Fibroblast of upper back skin (primary cell): ENCODE measurements around the gene LRP1B.

Source experiments
- DNase-seq: peaks from one replicate; pipeline ENCODE4 v3.0.0-alpha.2; 2013

LRP1B gene

DNA sequence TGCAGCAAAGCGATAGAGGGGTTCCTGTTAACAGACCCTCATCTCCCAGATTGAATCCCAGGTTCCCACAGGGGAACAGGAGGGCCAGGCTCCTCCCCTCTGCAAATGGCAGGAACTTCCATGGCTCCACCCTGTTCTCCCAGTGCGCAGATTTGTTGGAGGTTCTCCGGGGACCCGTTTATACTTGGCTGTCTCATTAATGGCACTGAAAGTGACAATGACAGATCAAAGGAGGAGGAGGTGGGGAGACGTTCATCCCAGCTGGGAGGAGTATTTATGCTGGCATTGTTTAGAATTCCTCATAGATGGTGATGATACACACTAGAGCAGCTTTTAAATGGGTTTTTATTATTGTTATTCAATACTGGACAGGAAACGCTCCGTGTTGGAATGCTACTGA is 186.9 kb downstream of the LRP1B start:
- DNase-seq: no peak

DNA sequence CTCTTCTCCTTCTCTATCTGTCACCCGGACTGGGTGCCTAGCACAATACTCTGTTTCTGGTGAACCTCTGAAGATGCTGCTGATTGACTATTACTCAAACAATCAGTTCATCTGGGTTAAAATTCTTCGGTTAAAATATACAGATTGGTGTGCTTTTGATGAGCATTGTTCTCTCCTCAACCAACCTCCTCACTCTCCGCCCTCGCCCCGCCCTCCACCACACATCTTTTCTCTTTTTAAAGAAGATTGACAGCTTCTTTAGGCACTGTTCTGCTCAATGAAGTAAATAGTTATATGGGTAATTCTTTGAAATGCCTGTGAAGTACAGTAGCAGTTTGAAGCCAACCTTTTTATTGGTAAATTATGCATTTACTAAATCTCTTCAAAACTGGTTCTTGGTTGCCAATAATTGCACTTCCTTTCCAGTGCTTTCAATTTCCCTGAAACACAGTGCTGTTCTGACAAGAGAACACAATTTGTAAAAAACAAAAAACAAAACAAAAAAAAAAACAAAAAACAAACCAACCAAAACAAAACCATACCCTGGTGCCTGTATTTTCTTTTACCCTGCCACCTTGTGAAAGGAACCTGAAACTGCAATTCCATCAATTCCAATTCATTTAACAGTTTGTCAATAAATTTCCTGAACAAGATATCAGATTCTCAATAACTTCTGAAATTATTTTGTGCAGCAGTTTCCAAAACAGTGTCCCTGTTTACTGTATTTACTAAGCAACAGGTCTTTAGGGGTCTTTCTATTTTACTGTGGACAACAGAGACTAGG is 188.6 kb downstream of the LRP1B start:
- no peak for DNase-seq

DNA sequence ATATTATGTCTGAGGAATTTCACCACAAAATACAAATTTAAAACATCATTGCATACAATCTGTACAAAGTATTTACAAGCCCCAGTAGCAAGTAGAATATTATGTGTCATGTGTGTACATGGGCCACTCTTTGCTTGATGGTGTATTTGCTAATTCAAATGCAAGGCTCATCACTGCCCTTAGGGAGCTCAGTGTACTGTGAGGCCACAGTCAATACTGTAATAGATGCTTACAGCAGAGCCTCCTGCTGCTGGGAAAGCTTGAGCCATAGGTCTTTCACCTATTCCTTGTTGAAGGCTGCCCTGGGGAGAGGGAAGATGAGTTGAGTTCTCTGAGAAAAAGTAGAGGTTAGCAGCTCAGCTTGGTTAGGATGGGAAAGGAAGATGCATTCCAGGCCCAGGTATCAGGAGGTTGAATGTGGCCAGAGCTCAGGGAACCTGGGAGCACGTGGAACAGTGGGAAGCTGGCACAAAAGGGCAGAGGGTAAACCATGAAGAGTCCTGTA is 189.6 kb downstream of the LRP1B start:
- DNase-seq: no peak

DNA sequence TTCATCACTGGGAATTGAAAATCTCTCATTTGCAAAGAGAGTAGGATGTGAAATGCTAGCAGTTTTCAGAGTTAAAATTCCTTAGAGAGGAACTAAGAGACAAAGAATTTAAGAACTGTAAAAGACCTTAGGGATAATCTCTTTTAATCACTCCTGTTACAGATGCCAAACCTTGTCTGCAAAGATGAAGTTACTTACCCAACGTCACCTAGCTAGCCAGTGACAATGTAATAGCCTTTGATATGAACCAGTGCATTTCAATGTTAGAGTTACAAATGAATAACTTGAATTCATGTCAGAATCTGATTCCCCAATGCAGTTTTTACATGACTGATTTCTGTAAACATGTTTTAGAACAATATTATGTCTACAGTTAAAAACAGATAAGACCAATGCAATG is 190.1 kb downstream of the LRP1B start:
- DNase-seq: no peak

DNA sequence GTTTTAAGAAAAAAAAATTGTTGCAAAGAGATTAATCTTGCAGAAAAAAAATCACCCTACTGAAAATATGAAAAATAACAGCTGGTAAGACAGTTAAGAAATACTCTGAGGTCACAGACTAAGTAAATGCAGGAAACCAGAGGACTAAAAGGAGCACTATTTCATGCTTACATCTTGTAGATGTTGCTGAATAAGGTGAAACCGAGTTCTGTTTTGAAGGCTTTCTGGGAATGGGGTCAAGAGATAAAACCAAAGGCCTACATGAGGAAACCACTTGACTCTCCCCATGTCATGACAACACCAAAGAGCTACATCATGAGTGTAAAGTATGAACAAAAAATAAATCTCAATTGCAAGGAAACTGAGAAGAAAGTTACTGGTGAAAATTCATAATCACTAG is 197.6 kb downstream of the LRP1B start:
- DNase-seq: no peak

DNA sequence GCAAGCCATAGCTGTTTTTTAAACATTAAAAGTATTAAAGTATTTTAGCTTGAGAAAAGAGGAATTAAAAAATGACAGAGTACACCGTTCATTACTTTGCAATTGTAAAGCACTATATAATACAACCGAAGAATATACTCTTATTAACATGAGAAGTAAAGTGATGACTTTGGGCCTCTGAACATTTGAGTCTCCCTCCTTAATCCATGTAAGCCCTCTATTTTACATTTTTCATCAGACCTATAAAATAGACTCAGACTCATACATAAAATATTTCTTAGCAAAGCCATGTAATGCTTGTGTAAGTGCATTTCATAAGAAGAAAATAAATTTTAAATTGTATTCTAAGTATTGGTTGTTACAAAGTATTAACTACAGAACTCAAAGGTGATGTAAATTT is 198.6 kb downstream of the LRP1B start:
- DNase-seq: no peak

DNA sequence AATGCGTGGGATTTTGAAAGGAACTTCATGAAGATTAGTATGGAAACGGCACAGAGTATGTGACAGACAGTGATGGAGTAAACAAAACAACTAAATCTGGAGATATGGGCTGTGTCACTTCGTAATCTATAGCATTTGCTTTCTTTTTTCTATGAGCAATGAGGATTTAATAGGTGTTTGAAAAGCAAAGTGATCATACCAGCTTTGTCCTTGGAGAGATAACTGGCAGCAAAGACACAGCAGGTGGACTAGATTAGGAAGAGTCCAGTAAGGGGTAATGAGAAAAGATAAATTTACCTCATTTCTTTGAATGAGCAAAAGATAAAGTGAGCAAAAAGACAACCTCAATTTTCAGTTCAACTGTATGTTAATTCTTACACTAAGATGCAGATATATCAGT is 199.0 kb downstream of the LRP1B start:
- no peak for DNase-seq

DNA sequence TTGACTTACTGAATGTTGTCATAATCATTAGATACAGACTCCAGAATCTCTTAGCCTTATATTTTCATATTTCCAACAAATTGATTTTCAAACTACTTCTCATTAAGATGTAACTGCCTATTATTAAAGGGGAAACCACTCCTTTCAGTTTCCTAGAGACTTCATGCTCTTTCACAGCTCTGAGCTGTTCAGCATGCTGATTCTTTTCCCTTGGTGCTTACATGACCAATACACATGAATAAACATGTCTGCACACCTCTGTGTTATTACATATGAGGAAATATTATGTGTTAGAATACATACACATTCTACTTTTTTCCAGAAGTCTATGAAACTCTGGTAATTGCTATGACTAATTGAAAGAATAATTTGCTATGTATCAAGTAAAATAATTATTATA is 200.0 kb downstream of the LRP1B start:
- DNase-seq: no peak

DNA sequence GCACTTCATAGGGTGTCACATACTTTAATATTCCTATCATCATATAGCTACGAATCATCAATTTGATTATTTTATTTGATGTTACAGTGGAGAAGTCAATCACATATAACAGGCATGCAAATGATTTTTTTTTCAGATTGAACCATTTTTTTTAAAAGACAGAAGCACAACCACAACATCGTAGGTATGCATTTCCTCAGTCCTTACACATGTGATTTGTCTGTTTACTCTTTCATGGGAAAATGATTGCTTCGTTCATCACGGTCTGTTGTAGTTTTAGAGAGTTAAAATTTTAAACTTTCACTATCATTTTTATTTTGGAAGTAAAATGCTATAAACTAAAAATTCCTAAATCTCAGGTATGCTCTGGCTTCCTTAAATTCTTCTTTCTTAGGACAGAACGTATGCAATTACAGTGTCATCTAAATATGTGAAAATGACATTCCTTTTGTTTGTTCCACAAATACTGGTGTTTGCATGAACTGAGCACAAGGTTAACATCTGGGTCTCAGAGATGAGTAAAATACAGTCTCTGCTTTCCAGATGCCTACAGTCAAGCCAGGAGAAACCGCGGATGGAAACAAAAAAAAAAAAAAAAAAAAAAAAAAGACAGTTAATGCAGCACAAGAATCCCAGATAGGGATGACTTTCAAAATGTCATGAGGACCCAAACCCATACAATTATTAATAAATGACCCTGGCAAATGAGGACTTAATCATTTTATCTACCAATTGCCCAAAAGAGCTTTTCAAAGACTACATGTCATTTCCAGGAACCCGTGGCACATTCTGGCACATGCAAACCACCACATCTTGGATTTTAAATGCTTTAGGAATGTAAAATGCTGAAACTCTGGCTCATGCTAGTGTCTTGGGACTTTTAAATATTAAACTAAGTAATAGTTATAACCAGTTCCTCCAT is 201.2 kb downstream of the LRP1B start:
- DNase-seq: peak; percentile 37

DNA sequence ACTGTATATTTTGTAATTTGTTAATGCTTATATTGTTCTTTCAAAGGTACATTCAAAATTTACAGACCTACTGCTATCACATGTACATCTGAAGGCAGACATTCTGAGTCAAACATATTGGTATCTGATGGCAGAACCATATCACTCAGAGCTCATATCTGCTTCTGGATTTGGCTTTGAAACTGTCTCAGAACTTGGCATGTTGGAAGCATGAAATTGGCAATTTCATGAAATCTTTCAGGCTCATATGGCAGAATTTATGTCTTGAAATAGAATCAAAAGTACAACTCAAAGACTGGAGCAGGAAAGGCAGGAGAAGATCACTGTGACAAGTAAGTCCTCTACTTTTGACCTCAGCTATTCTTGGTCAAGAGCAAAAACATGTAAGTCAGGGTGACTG is 202.3 kb downstream of the LRP1B start:
- DNase-seq: no peak

DNA sequence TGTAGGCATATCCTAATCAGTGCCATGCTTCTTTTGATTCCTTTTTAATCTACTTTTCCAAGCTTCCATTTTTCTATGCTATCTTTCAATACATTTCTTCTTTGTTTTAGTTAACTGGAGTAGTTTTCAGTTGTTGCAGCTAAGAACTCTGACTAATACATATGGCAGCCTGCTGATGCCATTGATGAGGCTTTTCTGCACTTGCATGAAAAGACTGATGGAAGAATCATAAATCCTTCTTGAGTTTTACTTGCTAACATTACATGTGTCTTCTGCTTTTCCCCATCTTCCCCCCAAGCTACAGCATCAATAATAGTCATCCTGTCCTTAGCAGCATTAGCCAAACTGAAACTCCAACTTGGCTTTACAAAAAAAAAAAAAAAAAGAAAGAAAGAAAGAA is 203.3 kb downstream of the LRP1B start:
- peak; percentile 59 for DNase-seq

DNA sequence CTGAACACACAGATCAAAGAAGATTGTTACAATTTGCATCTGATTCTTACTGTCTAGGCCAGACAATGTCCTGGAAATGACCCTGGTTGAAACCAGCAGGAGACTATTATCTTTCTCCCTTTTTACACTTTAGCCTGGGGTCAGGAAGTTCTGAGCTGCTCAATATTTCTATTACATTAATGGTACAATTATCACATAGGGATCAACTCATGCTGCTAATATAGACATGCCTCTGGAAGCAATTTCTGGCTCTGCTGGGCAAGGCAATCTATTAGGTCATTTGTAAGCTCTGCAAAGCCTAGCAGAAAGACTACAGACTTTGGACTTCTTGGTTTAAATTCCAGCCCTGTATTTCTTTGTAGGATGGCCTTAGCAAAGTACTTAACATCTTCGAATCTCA is 205.3 kb downstream of the LRP1B start:
- DNase-seq: no peak

DNA sequence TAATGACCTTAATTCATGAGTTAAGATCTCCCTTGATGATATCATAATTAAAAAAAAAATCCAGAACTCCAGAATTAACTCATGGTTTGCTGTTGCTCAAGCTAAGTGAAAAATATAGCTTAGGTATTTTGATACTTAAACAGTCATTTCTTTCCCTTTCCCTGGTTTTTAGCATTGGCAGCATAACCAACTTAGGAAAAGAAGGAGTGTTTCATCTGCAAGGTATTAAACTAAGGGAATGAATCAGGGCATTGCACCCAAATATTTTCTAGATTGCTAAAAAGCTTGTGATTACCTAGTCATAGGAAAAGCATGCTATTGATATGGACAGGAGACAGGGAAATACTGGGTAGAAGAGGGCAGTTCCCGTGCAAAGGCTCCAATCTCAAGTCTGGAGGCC is 207.2 kb downstream of the LRP1B start:
- peak; percentile 73 for DNase-seq

DNA sequence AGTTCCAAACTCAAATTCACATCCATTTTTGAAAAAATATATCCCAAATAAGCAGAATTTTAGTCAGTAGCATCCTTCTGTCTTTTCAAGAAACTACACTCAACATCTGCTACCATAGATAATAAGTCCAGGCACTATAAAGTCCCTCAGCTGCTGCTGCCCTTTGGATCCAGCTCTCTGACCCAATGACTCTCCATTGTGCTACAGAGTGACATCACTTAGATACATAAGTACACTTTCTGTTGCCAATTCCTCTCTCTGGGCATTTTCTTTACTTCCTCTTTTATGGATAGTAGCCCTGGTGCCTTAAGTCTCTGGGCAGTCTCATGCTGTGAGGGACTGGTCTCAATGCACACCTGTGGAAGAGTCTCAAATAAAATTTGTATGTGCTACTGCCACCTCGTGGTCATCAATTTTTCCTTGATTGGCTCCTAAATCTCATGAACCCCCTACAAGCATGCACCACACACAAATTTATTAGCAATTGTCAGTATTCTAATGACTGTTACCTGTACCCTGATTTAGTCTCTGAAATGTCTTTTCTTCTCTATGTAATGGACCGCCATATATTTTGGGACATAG is 219.2 kb downstream of the LRP1B start:
- peak; percentile 19 for DNase-seq

DNA sequence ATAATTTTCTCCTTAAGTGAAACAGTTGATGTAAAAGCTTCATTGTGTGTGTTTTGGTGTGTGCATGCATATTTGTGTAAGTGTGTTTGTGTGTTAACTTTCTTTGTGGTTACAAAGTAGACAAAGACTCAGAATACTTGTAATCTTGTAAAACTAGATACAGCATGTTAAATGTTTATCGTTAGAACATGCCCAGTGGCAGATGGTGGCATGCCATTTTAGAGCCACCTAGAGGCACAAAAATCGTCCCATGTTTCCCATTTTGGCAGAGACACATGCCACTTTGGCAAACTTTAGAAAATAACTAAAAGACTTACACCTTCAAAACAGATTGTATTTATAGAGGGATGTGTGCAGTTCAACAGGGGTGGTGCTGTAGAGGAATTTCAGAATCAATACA is 224.1 kb downstream of the LRP1B start:
- no peak for DNase-seq

DNA sequence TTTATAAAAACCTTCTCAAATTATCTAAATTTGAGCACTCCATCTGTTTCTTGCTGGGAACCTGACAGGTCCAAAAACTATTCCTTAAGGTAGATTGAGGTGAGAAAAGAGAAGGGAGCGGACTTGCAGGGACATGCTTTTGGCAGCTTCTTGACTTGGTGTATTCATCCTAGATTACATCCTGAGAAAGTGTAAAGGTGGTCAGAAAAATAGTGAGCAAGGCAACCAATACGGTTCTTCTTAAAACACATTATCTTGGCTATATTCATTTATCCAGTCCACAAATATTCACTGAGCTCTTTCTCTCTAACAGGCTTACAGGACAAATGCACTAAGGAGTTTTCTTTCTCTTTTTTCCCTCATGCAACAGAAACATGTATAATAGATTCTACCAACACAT is 230.0 kb downstream of the LRP1B start:
- DNase-seq: no peak

DNA sequence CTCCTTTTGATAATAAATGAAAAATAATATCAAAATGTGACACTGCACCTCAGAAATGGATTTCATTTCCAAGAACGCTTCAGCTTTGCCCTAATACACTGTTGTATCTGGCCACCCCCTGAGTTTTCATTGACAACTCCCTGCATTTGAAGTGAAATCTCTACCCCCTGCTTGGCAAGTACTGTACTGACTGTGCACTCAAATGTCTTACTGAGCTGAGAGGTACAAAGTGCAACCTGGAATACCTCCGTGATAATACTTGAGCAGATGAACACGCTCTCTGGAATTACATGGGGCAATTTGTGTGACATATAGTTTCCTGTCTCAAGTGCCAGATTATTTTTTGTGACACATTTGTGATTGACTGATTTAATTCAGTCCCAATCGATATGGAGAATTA is 231.1 kb downstream of the LRP1B start:
- no peak for DNase-seq

DNA sequence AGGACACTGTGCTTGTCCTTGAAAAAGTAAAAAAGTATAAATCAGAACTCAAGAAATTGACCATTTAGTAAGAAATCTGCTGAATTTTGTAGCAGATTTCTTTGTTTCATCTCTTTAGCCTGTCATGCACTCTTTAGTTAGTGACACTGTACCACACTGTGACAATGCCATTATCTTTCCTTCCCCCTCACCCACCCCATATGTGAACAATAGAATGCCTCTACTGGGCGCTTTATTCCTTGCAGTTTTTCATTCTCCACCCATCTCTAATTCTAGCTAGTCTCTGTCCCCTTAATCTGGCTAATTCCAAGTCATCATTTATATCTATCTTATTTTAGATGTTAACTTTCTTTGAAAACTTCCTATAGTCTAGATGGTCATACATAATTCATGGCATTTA is 241.0 kb downstream of the LRP1B start:
- DNase-seq: no peak

DNA sequence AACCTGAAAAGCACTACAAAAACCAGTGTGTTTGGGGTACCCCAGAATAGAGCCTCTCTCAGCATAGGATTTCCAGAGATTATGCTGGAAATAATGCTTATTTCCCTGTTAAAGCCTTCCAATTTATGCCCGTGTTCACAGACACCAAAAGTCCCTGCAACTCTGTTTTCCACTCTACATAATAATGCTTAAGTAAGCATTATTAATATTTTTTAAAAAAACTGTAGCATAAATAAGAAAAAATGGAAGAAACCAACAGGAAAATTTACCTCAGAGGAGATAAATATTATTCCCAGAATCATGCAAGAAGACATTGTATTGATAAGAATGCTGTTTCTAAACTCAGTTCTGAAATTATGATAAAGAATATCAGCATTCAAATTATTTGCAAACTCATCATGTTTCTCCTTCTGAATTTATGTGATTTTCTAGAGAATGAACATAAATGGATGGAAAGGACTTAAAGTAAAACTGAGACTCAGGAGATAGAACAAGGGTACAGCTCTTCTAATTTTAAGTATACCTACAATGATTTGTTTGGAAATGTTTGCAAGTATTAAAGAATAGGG is 241.7 kb downstream of the LRP1B start:
- no peak for DNase-seq

DNA sequence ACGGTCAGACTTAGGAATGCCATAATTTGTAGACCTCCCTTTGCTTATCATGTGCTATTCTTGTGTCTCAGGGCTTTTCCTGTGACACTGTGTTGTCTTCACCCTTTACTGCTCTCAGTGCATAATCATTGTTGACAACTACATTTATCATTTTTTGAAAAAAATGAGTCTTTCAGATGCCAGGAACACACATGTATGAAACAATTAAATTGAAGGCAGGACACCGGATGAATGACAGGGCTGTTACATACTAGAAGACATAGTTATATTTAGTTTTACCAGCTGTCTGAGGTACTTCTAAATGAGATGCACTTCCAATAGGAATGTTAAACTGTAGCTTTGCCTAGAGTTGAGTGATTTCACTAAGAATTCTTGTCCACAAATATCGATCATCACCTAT is 243.5 kb downstream of the LRP1B start:
- no peak for DNase-seq

DNA sequence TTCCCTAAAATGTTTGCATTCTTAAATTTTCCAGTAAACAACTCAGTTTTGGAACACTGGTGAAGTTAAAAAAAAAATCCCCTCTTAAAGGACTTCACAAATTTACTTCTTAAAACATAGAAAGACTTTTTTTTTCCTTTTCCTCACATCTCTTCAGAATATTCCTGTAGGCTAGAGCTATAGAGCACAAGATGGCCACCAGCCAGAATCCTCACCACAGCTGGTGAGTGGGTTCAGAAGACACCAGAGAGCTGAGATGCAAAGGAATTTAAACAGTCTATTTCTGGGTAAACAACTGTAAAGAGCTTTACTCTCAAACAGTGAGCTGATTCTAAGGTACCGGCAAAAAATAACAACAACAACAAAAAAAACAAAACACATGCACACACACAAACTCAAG is 252.8 kb downstream of the LRP1B start:
- DNase-seq: peak; percentile 1

DNA sequence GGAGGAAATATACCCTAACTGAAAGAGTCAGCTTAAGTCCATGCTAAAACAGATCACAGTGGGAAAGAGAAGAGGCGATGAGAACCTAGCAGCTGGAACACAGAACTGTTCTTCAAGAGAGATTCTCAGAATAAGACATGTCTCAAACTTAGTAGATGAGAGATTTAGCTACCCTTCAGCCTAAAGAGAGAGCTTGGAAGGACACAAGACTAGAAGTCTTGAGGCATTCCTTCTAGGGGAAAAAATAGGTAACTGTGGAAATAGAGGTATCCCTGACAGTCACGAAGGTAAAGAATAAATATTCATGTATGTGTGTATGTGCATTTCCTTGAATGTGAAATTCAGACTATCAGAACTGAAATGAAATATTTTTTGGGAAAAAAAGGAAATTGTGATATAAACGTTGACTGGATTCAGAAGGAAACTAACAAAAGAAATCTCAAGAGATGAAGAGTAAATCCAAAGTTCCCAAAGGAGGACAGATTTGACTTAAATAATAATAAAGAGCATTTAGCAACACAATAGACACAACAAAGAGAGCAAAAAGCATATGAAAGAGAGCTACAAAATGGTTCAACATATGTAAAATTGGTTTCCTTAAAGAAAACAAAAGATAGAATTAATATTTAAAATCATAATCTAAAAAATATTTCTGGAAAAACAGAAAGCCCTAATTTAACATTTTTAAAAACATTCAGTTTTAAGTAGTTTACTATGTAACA is 258.7 kb downstream of the LRP1B start:
- DNase-seq: no peak

DNA sequence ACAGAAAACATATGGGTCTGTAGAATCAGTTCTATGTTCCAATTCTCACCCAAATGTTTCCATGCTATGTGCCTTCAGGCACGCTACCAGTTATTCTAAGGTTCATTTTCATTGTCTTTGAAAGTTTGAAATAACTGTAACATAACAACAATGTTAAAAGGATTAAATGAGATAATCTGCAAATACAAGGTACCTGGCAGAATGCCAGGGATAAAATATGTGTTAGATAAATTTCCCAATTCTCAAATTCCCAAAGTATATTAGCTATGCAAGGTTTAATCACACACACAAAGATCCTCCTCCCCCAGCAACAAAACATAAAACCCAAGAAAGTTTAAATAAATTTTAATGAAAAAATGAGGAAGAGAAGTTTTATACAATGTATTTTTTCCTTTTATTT is 261.2 kb downstream of the LRP1B start:
- DNase-seq: no peak
